ENCODE measurements around the gene LIN7B. TPM values are rescaled to one million over a fixed set of nuclear protein-coding genes. Genes with fewer than 3 reads are reported as not detected.

The LIN7B gene
- total RNA-seq, 1 experiment from 2014 or later, result 4.2 TPM

DNA sequence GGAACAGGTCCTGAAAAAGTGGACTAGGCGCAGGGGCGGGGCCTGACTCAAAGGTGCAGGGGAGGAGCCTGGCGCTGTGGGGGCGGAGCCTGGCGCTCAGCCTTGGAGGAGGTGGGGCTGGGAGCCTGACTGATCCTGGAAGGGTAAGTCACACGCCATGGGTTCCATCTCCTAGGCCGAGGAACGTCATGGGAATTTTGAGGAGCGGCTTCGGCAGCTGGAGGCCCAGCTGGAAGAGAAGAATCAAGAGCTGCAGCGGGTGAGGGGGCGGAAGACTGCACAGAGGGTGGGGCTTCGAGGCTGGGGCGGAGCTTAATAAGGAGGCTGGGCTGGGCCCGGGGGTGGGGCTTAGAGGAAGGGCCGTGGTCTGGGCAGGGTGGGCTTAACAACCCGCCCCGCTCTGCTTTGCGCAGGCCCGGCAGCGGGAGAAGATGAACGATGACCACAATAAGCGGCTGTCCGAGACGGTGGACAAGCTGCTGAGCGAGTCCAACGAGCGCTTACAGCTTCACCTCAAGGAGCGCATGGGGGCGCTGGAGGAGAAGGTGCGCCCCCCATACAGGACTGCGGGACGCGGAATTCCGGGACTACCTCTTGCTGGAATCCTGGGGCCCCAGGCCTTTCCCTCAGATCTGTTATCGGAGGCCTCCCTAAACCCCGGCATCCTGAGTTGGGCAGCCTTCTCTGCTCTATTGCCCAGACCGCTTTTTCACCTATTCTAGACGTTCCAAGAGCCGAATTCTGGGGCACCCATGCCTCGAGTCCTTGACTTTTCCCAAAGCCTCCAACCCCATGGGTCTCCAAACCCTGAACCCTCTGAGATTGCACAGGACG is 19.7 kb downstream of the LIN7B start:
- Histone ChIP-seq H3K4me2 (ENCODE audit: insufficient read depth, insufficient read length, low read length) (no peak overlapping the region), H3K4ac (ENCODE audit: low read depth, low read length) (no peak overlapping the region), H3K4me1 (ENCODE audit: insufficient read depth, low read length) (peaks cover 1% of the 10 kb centered on the region; the same call in 1 of the 2 replicates), H2BK5ac (ENCODE audit: insufficient read length, low read length) (no peak overlapping the region), H2BK20ac (ENCODE audit: low read depth, low read length, poor library complexity, severe bottlenecking) (no peak overlapping the region), H3K79me1 (ENCODE audit: insufficient read depth, low read depth, low read length, poor library complexity, severe bottlenecking) (no peaks in the 10 kb centered on the region), H2BK15ac (ENCODE audit: low read depth, low read length) (no peak overlapping the region), H2BK120ac (ENCODE audit: low read depth, low read length, poor library complexity, severe bottlenecking) (no peak overlapping the region), H3T11ph (ENCODE audit: low read length) (no peak overlapping the region), H3K27ac (ENCODE audit: insufficient read length, low read depth, low read length) (no peak overlapping the region), H3K23ac (ENCODE audit: insufficient read length, low read depth, low read length) (no peak overlapping the region), H3K18ac (ENCODE audit: insufficient read length, low read depth, low read length) (no peak overlapping the region), H4K8ac (replicated peaks; ENCODE audit: insufficient read length, low read depth, low read length) (no peak overlapping the region), H2AK5ac (ENCODE audit: insufficient read length, low read length) (no peak overlapping the region), H4K20me1 (ENCODE audit: control insufficient read depth, insufficient read depth, insufficient read length) (no peaks in the 10 kb centered on the region), H3K27me3 (ENCODE audit: insufficient read depth, low read length) (no peaks in the 10 kb centered on the region), H3K9ac (ENCODE audit: extremely low read depth, insufficient read length, low read length) (no peak overlapping the region), H2BK12ac (ENCODE audit: insufficient read length, low read depth, low read length) (no peak overlapping the region), H2AFZ (ENCODE audit: low read length) (peak overlapping the region; percentile 86), H3K14ac (ENCODE audit: insufficient read depth, low read length) (no peak overlapping the region; the same call in 1 of the 2 replicates), H3K56ac (ENCODE audit: insufficient read length, low read depth, low read length) (no peak overlapping the region), H3K9me3 (ENCODE audit: control insufficient read depth, low read depth, low read length) (no peaks in the 10 kb centered on the region), H3K23me2 (ENCODE audit: insufficient read length, low read depth, low read length, poor library complexity, severe bottlenecking) (peaks cover 3% of the 10 kb centered on the region), H4K5ac (ENCODE audit: insufficient read length, low read depth, low read length) (no peak overlapping the region), H4K91ac (ENCODE audit: insufficient read length, low read depth, low read length) (no peak overlapping the region), H3K79me2 (ENCODE audit: insufficient read depth, low read length) (no peaks in the 10 kb centered on the region)
- TF ChIP-seq, protein P1, sequence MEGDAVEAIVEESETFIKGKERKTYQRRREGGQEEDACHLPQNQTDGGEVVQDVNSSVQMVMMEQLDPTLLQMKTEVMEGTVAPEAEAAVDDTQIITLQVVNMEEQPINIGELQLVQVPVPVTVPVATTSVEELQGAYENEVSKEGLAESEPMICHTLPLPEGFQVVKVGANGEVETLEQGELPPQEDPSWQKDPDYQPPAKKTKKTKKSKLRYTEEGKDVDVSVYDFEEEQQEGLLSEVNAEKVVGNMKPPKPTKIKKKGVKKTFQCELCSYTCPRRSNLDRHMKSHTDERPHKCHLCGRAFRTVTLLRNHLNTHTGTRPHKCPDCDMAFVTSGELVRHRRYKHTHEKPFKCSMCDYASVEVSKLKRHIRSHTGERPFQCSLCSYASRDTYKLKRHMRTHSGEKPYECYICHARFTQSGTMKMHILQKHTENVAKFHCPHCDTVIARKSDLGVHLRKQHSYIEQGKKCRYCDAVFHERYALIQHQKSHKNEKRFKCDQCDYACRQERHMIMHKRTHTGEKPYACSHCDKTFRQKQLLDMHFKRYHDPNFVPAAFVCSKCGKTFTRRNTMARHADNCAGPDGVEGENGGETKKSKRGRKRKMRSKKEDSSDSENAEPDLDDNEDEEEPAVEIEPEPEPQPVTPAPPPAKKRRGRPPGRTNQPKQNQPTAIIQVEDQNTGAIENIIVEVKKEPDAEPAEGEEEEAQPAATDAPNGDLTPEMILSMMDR (conservative IDR thresholded peaks at IDR 0.05), result no peak
- Mint-ChIP-seq H3K4me1 (peaks cover 20 to 44% of the 10 kb centered on the region in 2 experiments), H3K27ac (peak overlapping the region in 1 of 3 experiments; percentile 48; a peak in 1 of 7 replicates), H3K4me3 (peak overlapping the region; percentile 52 to 61; a peak in 3 of 5 replicates), H3K9me3 (peaks cover 0 to 3% of the 10 kb centered on the region in 2 experiments; a peak in 1 of 5 replicates), H3K27me3 (ENCODE audit: low read depth) (peaks cover 1% of the 10 kb centered on the region), H3K36me3 (ENCODE audit: insufficient read depth in 1 of 3, low read depth in 3 of 3) (peaks cover 40 to 55% (median 46%) of the 10 kb centered on the region in 3 experiments)
- peak; percentile 90 for DNase-seq
- WGBS (ENCODE audit: extremely low coverage, insufficient read length, low lambda C conversion rate), result no CpG with 5 or more reads among the region's 42 CpGs

Data from H9 (cell line).